MG63 (cell line): ENCODE results near the gene BCAR3. TPM values are rescaled to one million over a fixed set of nuclear protein-coding genes. Genes with fewer than 3 reads are reported as not detected.

Source experiments
- DNase-seq: peaks from one replicate; pipeline ENCODE4 v3.0.0-alpha.2; 2020
- H3K27me3 ChIP-seq: fragments of 250-450 bp; sonication (Bioruptor Pico); 2 replicates; pipeline ENCODE4 v1.5.1; 2020; ENCODE audit warnings: mild to moderate bottlenecking, moderate library complexity
- H3K36me3 ChIP-seq: fragments of 250-450 bp; sonication (Bioruptor Pico); 2 replicates; pipeline ENCODE4 v1.5.1; 2020; ENCODE audit warnings: mild to moderate bottlenecking, moderate library complexity
- H3K4me3 ChIP-seq: fragments of 250-450 bp; sonication (Bioruptor Pico); 2 replicates; pipeline ENCODE4 v1.5.1; 2020; ENCODE audit warnings: mild to moderate bottlenecking, moderate library complexity
- H3K9me3 ChIP-seq: fragments of 250-450 bp; sonication (Bioruptor Pico); 2 replicates; pipeline ENCODE4 v1.5.1; 2020; ENCODE audit warnings: mild to moderate bottlenecking, moderate library complexity
- total RNA-seq: library from RNA; depleted of rRNA; stranded (reverse); fragments of >200 nt; shearing (Covaris generic); gene quantifications from 2 replicates; pipeline ENCODE4 v1.2.3, GENCODE V29; 2014; ENCODE audit warnings: low replicate concordance; rRNA removed

Gene BCAR3
- total RNA-seq, 1 experiment from 2014 or later: 26.0 TPM

GRCh38 chr1:93518516-93518915 lies 163.1 kb downstream of the BCAR3 start:
- Histone ChIP-seq H3K4me3 (no peak overlapping the region), H3K36me3 (no peaks in the 10 kb centered on the region), H3K9me3 (no peaks in the 10 kb centered on the region; the same call in 1 of the 2 replicates), H3K27me3 (no peaks in the 10 kb centered on the region)
- no peak for DNase-seq

GRCh38 chr1:93516164-93516563 lies 165.5 kb downstream of the BCAR3 start:
- Histone ChIP-seq H3K27me3 (no peaks in the 10 kb centered on the region), H3K36me3 (no peaks in the 10 kb centered on the region), H3K4me3 (no peak overlapping the region), H3K9me3 (no peaks in the 10 kb centered on the region)
- DNase-seq: no peak

Other genes starting within 250 kb of the BCAR3 start
- gene FNBP1L, start 233.7 kb downstream of the BCAR3 start, total RNA-seq: 1.2 and 1.5 TPM in 2 replicates
- gene DNTTIP2, start 197.4 kb upstream of the BCAR3 start, total RNA-seq: 13.1 and 13.9 TPM in 2 replicates
- 115 and 160 TPM in 2 replicates for gene GCLM, start 227.6 kb upstream of the BCAR3 start, total RNA-seq